Calu3 (cell line): ENCODE results near the gene KLK3. TPM values are rescaled to one million over a fixed set of nuclear protein-coding genes. Genes with fewer than 3 reads are reported as not detected.

Experiments
- BruUV-seq: library from RNA; stranded (reverse); fragments of 400-500 nt; replicated peaks from 2 replicates; lab custom pipeline; 2021; lab: Mats Ljungman, UMichigan
- CTCF ChIA-PET: fragments of 300-600 bp; sonication (Branson Sonifier 250); formaldehyde crosslinking; loops from one replicate; lab custom pipeline; 2022; ENCODE audit warnings: antibody characterized with exemption; lab: Charles Lee
- DNase-seq: peaks from one replicate; pipeline ENCODE4 v3.0.0; 2022
- H3K27ac Mint-ChIP-seq: one replicate; pipeline ENCODE4 v1.8.0; 2022; ENCODE audit warnings: mixed read lengths; ENCODE audit not compliant: unreplicated experiment
- H3K27me3 Mint-ChIP-seq: one replicate; pipeline ENCODE4 v1.8.0; 2022; ENCODE audit warnings: mixed read lengths; ENCODE audit not compliant: unreplicated experiment
- H3K36me3 Mint-ChIP-seq: one replicate; pipeline ENCODE4 v1.8.0; 2022; ENCODE audit warnings: mild to moderate bottlenecking, moderate library complexity, mixed read lengths; ENCODE audit not compliant: insufficient read depth, unreplicated experiment
- H3K4me1 Mint-ChIP-seq: one replicate; pipeline ENCODE4 v1.8.0; 2022; ENCODE audit warnings: mild to moderate bottlenecking, low read depth, mixed read lengths; ENCODE audit not compliant: unreplicated experiment
- H3K4me3 Mint-ChIP-seq: one replicate; pipeline ENCODE4 v1.8.0; 2022; ENCODE audit warnings: mild to moderate bottlenecking, low read depth, moderate library complexity, mixed read lengths; ENCODE audit not compliant: unreplicated experiment
- H3K9me3 Mint-ChIP-seq: one replicate; pipeline ENCODE4 v1.8.0; 2022; ENCODE audit warnings: low read depth, mixed read lengths; ENCODE audit not compliant: unreplicated experiment
- intact Hi-C: fragments of 100-400 bp; cut with micrococcal nuclease; formaldehyde crosslinking; loops from one replicate; pipeline ENCODE4 v1.10.0; 2022; ENCODE audit not compliant: unreplicated experiment
- total RNA-seq: library from RNA; stranded (reverse); gene quantifications from 2 replicates; pipeline ENCODE4 v1.2.3, GENCODE V29; 2022
- TF ChIP-seq, protein P1 (sequence below): fragments of 200-600 bp; IDR thresholded peaks from one replicate; pipeline ENCODE4 v1.8.0; 2022; ENCODE audit warnings: antibody characterized with exemption; ENCODE audit not compliant: unreplicated experiment

Gene KLK3
- total RNA-seq, 1 experiment from 2014 or later = not detected

DNA sequence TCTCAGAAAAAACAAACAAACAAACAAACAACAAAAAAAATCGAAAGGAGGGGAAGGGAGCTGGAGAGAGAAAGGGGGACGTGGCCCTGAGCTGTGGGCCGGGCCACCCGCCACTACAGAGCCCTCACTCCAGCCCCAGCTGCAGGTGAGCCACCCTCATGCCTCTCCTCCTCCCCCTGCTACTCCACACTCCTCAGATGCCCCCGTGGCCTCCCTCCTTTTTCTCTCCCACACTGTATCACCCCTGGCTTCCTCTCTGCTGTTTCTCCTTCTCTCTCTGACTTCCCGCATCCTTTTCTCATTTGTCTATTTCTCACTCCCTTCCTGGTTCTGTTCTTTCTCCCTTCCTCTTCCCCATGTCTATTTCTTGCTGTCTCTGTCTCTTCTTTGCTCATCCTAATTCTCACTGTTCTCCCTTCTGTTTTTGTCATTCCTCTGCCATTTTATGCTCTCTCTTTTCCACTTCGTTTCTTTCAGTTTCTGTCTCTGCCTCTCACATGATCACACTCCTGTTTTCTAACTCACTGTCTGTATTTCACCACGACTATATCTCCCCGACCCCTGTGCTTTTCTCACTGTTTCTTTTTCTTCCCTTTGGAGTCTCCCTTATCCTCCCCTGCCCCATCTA, 21.2 kb downstream of the KLK3 start:
- Mint-ChIP-seq H3K9me3 (no peaks in the 10 kb centered on the region), H3K27me3 (peaks cover 27% of the 10 kb centered on the region), H3K27ac (no peak overlapping the region), H3K36me3 (no peaks in the 10 kb centered on the region), H3K4me1 (no peaks in the 10 kb centered on the region), H3K4me3 (no peak overlapping the region)
- intact Hi-C loops = no loop called here
- no TSS peak for BruUV-seq
- TF ChIP-seq, protein P1, sequence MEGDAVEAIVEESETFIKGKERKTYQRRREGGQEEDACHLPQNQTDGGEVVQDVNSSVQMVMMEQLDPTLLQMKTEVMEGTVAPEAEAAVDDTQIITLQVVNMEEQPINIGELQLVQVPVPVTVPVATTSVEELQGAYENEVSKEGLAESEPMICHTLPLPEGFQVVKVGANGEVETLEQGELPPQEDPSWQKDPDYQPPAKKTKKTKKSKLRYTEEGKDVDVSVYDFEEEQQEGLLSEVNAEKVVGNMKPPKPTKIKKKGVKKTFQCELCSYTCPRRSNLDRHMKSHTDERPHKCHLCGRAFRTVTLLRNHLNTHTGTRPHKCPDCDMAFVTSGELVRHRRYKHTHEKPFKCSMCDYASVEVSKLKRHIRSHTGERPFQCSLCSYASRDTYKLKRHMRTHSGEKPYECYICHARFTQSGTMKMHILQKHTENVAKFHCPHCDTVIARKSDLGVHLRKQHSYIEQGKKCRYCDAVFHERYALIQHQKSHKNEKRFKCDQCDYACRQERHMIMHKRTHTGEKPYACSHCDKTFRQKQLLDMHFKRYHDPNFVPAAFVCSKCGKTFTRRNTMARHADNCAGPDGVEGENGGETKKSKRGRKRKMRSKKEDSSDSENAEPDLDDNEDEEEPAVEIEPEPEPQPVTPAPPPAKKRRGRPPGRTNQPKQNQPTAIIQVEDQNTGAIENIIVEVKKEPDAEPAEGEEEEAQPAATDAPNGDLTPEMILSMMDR = no peak
- DNase-seq = no peak
- CTCF ChIA-PET = no interaction called here

GRCh38 chr19:50876456-50876855, 21.7 kb downstream of the KLK3 start:
- CTCF ChIA-PET = interaction anchor here (0.5 kb wide), 1 partner anchor 383 kb away, joined by 4 read pairs; no protein-coding TSS in a partner anchor
- TF ChIP-seq, protein P1 = no peak
- Mint-ChIP-seq H3K9me3 (no peaks in the 10 kb centered on the region), H3K27ac (no peak overlapping the region), H3K4me1 (no peaks in the 10 kb centered on the region), H3K36me3 (no peaks in the 10 kb centered on the region), H3K4me3 (no peak overlapping the region), H3K27me3 (peaks cover 33% of the 10 kb centered on the region)
- DNase-seq = no peak
- intact Hi-C loops = no loop called here
- no TSS peak for BruUV-seq

GRCh38 chr19:50877338-50877737, 22.6 kb downstream of the KLK3 start:
- TF ChIP-seq, protein P1 = no peak
- CTCF ChIA-PET = no interaction called here
- Mint-ChIP-seq H3K27me3 (peaks cover 41% of the 10 kb centered on the region), H3K36me3 (no peaks in the 10 kb centered on the region), H3K9me3 (no peaks in the 10 kb centered on the region), H3K4me1 (no peaks in the 10 kb centered on the region), H3K4me3 (no peak overlapping the region), H3K27ac (no peak overlapping the region)
- BruUV-seq = no TSS peak
- no peak for DNase-seq
- intact Hi-C loops = no loop called here

DNA sequence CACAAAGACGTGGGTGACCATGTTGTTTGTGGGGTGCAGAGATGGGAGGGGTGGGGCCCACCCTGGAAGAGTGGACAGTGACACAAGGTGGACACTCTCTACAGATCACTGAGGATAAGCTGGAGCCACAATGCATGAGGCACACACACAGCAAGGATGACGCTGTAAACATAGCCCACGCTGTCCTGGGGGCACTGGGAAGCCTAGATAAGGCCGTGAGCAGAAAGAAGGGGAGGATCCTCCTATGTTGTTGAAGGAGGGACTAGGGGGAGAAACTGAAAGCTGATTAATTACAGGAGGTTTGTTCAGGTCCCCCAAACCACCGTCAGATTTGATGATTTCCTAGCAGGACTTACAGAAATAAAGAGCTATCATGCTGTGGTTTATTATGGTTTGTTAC, 24.1 kb downstream of the KLK3 start:
- H3K27me3 Mint-ChIP-seq = peaks cover 57% of the 10 kb centered on the region
- DNase-seq = no peak
- no peak overlapping the region for H3K27ac Mint-ChIP-seq
- no TSS peak for BruUV-seq
- CTCF ChIA-PET = interaction anchor here (0.6 kb wide), 1 partner anchor 118 kb away, joined by 3 read pairs; no protein-coding TSS in a partner anchor
- H3K36me3 Mint-ChIP-seq = no peaks in the 10 kb centered on the region
- intact Hi-C loops = no loop called here
- no peaks in the 10 kb centered on the region for H3K4me1 Mint-ChIP-seq
- TF ChIP-seq, protein P1 = no peak
- H3K9me3 Mint-ChIP-seq = no peaks in the 10 kb centered on the region
- no peak overlapping the region for H3K4me3 Mint-ChIP-seq
